Activated CD4-positive, alpha-beta T cell treated with anti-CD3 and anti-CD28 coated beads for 4 hours (primary cell): Measurements from ENCODE around the gene SDE2.
"Not testable (repeated sequence)": the region's sequence is repeated elsewhere in the genome, so short reads cannot be mapped to it uniquely, and the experiment has no call there.

Source experiments
- DNase-seq, 2 donors: peaks; one replicate each; pipeline ENCODE4 v3.0.0-alpha.2; 2020

SDE2 gene

GRCh38 chr1:226004396-226004795, 5.3 kb upstream of the SDE2 start:
- no peak for DNase-seq

- no peak for DNase-seq
Measured at GRCh38 chr1:226003502-226004170, 4.5 kb upstream of the SDE2 start.

- DNase-seq: no peak
Measured at GRCh38 chr1:226002667-226003501, 3.7 kb upstream of the SDE2 start.

GRCh38 chr1:226001963-226002666, 3.0 kb upstream of the SDE2 start:
- DNase-seq: peak; percentile 42 to 57

- no peak for DNase-seq
Measured at GRCh38 chr1:226001088-226001487, 1.9 kb upstream of the SDE2 start.

GRCh38 chr1:226000493-226001081, 1.4 kb upstream of the SDE2 start:
- DNase-seq: not testable (repeated sequence)

GRCh38 chr1:225999912-226000337, 782 bp upstream of the SDE2 start:
- no peak for DNase-seq

- no peak for DNase-seq
Measured at GRCh38 chr1:225998560-225999226, 450 bp downstream of the SDE2 start.

GRCh38 chr1:225996946-225997545, 2.1 kb downstream of the SDE2 start:
- DNase-seq: no peak

GRCh38 chr1:225995919-225996864, 3.0 kb downstream of the SDE2 start:
- no peak for DNase-seq

- DNase-seq: no peak
Measured at GRCh38 chr1:225990705-225991464, 8.3 kb downstream of the SDE2 start.

GRCh38 chr1:225987491-225988316, 11.4 kb downstream of the SDE2 start:
- no peak for DNase-seq

GRCh38 chr1:225981714-225982113, 17.4 kb downstream of the SDE2 start:
- no peak for DNase-seq

GRCh38 chr1:225980005-225980836, 18.9 kb downstream of the SDE2 start:
- no peak for DNase-seq

GRCh38 chr1:225979421-225979820, 19.7 kb downstream of the SDE2 start:
- DNase-seq: no peak

- DNase-seq: no peak
Measured at GRCh38 chr1:225977937-225978748, 21.0 kb downstream of the SDE2 start.

- not testable (repeated sequence) for DNase-seq
Measured at GRCh38 chr1:225975146-225975545, 24.0 kb downstream of the SDE2 start.
